ENCODE results near the gene RENBP.

Gene RENBP

GRCh38 chrX:153968754-153969124 lies 24.3 kb upstream of the RENBP start:
- no peak for TF ChIP-seq FOXP2 (optimal IDR thresholded peaks at IDR 0.05; ENCODE audit: borderline replicate concordance, extremely low read depth, extremely low read length, insufficient read depth)
- no peak for TF ChIP-seq SIN3A (IDR thresholded peaks at IDR 0.05; ENCODE audit: borderline replicate concordance, insufficient read depth, low read length)
- TF ChIP-seq TAF1 (IDR thresholded peaks at IDR 0.05; ENCODE audit: borderline replicate concordance, insufficient read depth, low read length) = no peak
- TF ChIP-seq REST (IDR thresholded peaks at IDR 0.05; ENCODE audit: insufficient read depth in 1 of 2, low read depth in 2 of 2, low read length in 2 of 2) = no peak
- TF ChIP-seq POLR2AphosphoS5 (IDR thresholded peaks at IDR 0.05; ENCODE audit: low read depth, low read length) = no peak

- TF ChIP-seq FOXP2 (optimal IDR thresholded peaks at IDR 0.05; ENCODE audit: borderline replicate concordance, extremely low read depth, extremely low read length, insufficient read depth) (no peak), POLR2AphosphoS5 (IDR thresholded peaks at IDR 0.05; ENCODE audit: low read depth, low read length) (no peak)
Observed at GRCh38 chrX:153968255-153968654, 23.8 kb upstream of the RENBP start.

- TF ChIP-seq POLR2AphosphoS5 (IDR thresholded peaks at IDR 0.05; ENCODE audit: low read depth, low read length) (no peak), FOXP2 (optimal IDR thresholded peaks at IDR 0.05; ENCODE audit: borderline replicate concordance, extremely low read depth, extremely low read length, insufficient read depth) (no peak), SIN3A (IDR thresholded peaks at IDR 0.05; ENCODE audit: borderline replicate concordance, insufficient read depth, low read length) (no peak), TAF1 (IDR thresholded peaks at IDR 0.05; ENCODE audit: borderline replicate concordance, insufficient read depth, low read length) (no peak), REST (IDR thresholded peaks at IDR 0.05; ENCODE audit: insufficient read depth in 1 of 2, low read depth in 2 of 2, low read length in 2 of 2) (no peak)
Observed at GRCh38 chrX:153967536-153968224, 23.2 kb upstream of the RENBP start.

- TF ChIP-seq TAF1 (IDR thresholded peaks at IDR 0.05; ENCODE audit: borderline replicate concordance, insufficient read depth, low read length) = no peak
- no peak for TF ChIP-seq POLR2AphosphoS5 (IDR thresholded peaks at IDR 0.05; ENCODE audit: low read depth, low read length)
- TF ChIP-seq SIN3A (IDR thresholded peaks at IDR 0.05; ENCODE audit: borderline replicate concordance, insufficient read depth, low read length) = no peak
- TF ChIP-seq FOXP2 (optimal IDR thresholded peaks at IDR 0.05; ENCODE audit: borderline replicate concordance, extremely low read depth, extremely low read length, insufficient read depth) = no peak
- no peak for TF ChIP-seq REST (IDR thresholded peaks at IDR 0.05; ENCODE audit: insufficient read depth in 1 of 2, low read depth in 2 of 2, low read length in 2 of 2)
Observed at GRCh38 chrX:153966841-153967535, 22.5 kb upstream of the RENBP start.

- no peak for TF ChIP-seq SIN3A (IDR thresholded peaks at IDR 0.05; ENCODE audit: borderline replicate concordance, insufficient read depth, low read length)
- no peak for TF ChIP-seq TAF1 (IDR thresholded peaks at IDR 0.05; ENCODE audit: borderline replicate concordance, insufficient read depth, low read length)
- TF ChIP-seq FOXP2 (optimal IDR thresholded peaks at IDR 0.05; ENCODE audit: borderline replicate concordance, extremely low read depth, extremely low read length, insufficient read depth) = no peak
- no peak for TF ChIP-seq REST (IDR thresholded peaks at IDR 0.05; ENCODE audit: insufficient read depth in 1 of 2, low read depth in 2 of 2, low read length in 2 of 2)
- no peak for TF ChIP-seq POLR2AphosphoS5 (IDR thresholded peaks at IDR 0.05; ENCODE audit: low read depth, low read length)
Observed at GRCh38 chrX:153966283-153966688, 21.8 kb upstream of the RENBP start.

Measured in PFSK-1 (cell line).